Body of pancreas (tissue), 4 donors: Measurements from ENCODE around the gene PILRA.

ENCODE experiments used
- CTCF ChIP-seq, 7 experiments: fragments of 450-650 bp in 4 of 7; fragments of 200-600 bp in 3 of 7; sonication (generic) in 3 of 7; IDR thresholded peaks; one replicate each; pipeline ENCODE4 v1.5.1; 2016 to 2019; ENCODE audit warnings: antibody characterized with exemption in 7 of 7
- POLR2A ChIP-seq, 3 donors: fragments of 450-650 bp; IDR thresholded peaks; one replicate each; pipeline ENCODE4 v1.6.1; 2016; ENCODE audit warnings: antibody characterized with exemption in 3 of 3, mild to moderate bottlenecking in 2 of 3

GRCh38 chr7:100346921-100347320 lies 26.4 kb upstream of the PILRA start:
- TF ChIP-seq CTCF (IDR thresholded peaks at IDR 0.05) (no peak), POLR2A (IDR thresholded peaks at IDR 0.05) (no peak)
